Measurements from ENCODE around the gene ZSCAN2.
"Not testable (repeated sequence)": the region's sequence is repeated elsewhere in the genome, so short reads cannot be mapped to it uniquely, and the experiment has no call there.

Gene ZSCAN2

GRCh38 chr15:84642640-84643039 lies 41.8 kb downstream of the ZSCAN2 start:
- DNase-seq = not testable (repeated sequence)

- no peak for DNase-seq
These were observed 43.0 kb downstream of the ZSCAN2 start for GRCh38 chr15:84643838-84644237.

GRCh38 chr15:84645496-84645895 lies 44.7 kb downstream of the ZSCAN2 start:
- DNase-seq = no peak

- DNase-seq = no peak
These were observed 45.2 kb downstream of the ZSCAN2 start for GRCh38 chr15:84645997-84646396.

GRCh38 chr15:84647726-84648125 lies 46.9 kb downstream of the ZSCAN2 start:
- no peak for DNase-seq

GRCh38 chr15:84648539-84648938 lies 47.7 kb downstream of the ZSCAN2 start:
- DNase-seq = no peak

GRCh38 chr15:84649706-84650105 lies 48.9 kb downstream of the ZSCAN2 start:
- no peak for DNase-seq

GRCh38 chr15:84653584-84653909 lies 52.7 kb downstream of the ZSCAN2 start:
- DNase-seq = no peak

GRCh38 chr15:84653910-84654688 lies 53.3 kb downstream of the ZSCAN2 start, which contains the start of gene WDR73:
Gene WDR73 (minus strand): TSS chr15:84654283. CDS start chr15:84654274, 9 bp downstream.
- peak; percentile 97 for DNase-seq

- DNase-seq = peak; percentile 81
These were observed 54.1 kb downstream of the ZSCAN2 start for GRCh38 chr15:84654689-84655453.

GRCh38 chr15:84656972-84657371 lies 56.2 kb downstream of the ZSCAN2 start:
- DNase-seq = no peak

GRCh38 chr15:84657748-84658079 lies 56.9 kb downstream of the ZSCAN2 start:
- no peak for DNase-seq

- peak; percentile 84 for DNase-seq
These were observed 57.4 kb downstream of the ZSCAN2 start, which contains the start of gene NMB for GRCh38 chr15:84658080-84658787. Gene NMB (minus strand): TSS chr15:84658199. CDS start chr15:84658152, 47 bp downstream.

- DNase-seq = no peak
These were observed 58.1 kb downstream of the ZSCAN2 start for GRCh38 chr15:84658788-84659411.

GRCh38 chr15:84659904-84660781 lies 59.3 kb downstream of the ZSCAN2 start:
- no peak for DNase-seq

- DNase-seq = no peak
These were observed 60.2 kb downstream of the ZSCAN2 start for GRCh38 chr15:84661001-84661400.

- no peak for DNase-seq
These were observed 65.6 kb downstream of the ZSCAN2 start for GRCh38 chr15:84666373-84666772.

- DNase-seq = no peak
These were observed 67.6 kb downstream of the ZSCAN2 start for GRCh38 chr15:84668221-84668982.

GRCh38 chr15:84669726-84670125 lies 68.9 kb downstream of the ZSCAN2 start:
- DNase-seq = peak; percentile 55

- DNase-seq = no peak
These were observed 70.4 kb downstream of the ZSCAN2 start for GRCh38 chr15:84671211-84671610.

Measured in activated naive CD4-positive, alpha-beta T cell treated with anti-CD3 and anti-CD28 coated beads, Interleukin-2, amount 50 U/mL, for 16 hours (primary cell).